ENCODE measurements around the gene RASL11B.
"Not testable (repeated sequence)": the region's sequence is repeated elsewhere in the genome, so short reads cannot be mapped to it uniquely, and the experiment has no call there.

RASL11B gene, protein sequence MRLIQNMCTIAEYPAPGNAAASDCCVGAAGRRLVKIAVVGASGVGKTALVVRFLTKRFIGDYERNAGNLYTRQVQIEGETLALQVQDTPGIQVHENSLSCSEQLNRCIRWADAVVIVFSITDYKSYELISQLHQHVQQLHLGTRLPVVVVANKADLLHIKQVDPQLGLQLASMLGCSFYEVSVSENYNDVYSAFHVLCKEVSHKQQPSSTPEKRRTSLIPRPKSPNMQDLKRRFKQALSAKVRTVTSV

DNA sequence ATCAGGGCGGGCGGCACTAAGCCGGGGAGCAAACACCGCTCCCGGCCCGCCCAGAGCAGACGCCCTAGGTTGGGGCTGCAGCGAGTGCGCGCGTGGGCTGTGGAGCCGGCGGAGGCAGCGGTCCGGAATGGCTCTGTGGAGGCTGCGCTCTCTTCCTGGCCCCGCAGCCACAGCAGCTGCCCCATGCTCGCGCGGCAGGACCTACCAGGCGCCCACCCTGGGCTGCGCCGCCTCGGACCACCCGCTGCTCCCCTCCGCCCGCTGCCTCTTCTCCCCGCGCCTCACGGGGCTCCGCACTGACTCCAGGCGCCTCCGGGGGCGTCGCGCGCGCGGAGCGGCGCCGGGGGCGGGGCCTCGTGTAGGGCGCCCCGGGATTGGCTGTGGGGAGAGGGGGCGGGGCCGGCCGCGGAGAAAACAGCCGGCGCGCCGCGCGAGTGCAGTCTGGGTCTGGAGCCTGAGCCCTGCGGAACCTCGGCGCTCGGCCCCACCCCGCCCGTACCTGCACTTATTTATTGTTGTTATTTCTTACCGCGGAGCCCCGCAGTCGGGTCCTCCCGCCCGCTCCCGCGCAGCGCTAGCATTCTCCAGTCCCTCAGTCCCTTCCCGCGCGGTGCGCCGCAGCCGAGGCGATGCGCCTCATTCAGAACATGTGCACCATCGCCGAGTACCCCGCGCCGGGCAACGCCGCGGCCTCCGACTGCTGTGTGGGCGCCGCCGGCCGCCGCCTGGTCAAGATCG, at the start of gene RASL11B:
RASL11B (plus strand) TSS at position 439 of the 738 bp plus-strand sequence; CDS start at position 630, 191 bp downstream.
- peak; percentile 39 to 64 for DNase-seq

DNA sequence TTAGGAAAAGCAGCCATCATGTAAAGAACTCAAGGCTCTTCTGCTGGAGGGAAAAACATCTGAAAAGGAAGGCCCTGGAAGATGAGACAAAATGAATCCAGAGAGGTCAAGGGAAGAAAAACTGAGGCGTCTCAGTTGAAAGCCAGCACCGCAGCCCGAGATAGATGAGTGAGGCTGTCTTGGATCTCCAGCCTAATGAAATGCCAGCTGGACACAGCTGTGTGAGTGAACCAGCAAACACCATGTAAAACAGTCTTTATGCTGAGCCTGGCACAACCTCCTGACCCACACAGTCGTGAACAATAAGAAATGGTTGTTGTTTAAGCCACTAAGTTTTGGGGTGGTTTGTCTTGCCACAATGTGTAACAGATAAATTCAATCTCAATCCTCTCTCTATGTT, 48.6 kb upstream of the RASL11B start:
- DNase-seq, result no peak

DNA sequence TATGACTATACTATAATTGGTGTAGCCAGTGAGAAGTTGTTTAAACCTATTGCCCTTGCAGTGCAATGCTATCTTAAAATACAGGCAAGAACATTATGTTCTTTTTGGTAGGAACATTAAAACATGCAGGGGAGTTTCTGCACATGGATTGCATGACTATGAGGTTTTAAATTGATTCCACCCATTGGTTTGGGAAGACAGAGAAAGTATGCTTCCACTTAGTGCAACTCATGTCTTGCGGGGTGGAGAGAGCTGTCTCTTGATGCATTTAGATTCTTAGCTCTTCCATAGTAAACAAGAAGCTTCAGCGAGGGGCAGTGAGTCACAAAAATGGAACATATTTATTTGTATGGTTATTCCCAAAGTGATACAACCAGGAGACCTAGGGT, 39.5 kb upstream of the RASL11B start:
- no peak for DNase-seq

DNA sequence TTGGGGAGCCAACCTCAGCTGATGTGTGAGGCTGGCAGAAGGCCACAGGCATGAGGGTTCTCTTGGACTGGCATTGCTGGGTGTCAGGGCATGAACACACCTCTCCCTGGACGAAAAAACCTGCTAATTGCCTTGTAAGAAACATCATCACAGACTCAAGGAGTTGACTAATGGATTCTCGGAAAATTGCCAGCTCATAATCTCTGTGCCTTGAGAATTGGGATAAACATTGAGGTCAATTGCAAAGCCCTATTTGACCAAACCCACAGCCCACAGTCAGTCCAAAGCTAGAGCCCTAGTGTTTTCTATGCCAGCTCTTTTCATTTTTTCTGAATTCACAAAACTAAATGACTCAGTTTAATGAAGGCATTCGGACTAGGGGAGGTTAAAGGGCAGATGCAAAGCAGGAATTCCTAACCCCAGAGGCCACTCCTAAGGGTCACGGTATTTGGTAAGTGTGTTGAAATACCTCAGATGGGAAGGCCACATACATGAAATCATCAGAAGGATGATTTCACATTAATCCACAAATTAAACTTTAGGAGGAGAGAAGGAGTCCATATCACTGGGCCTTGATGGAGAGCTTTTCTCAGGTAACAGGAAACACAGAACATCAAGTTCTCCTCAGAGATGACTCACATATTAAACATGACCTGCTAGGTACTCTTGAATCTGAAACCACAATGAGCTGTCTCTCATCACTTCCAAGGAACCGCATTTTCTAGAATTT, 39.0 kb upstream of the RASL11B start:
- DNase-seq, result no peak

DNA sequence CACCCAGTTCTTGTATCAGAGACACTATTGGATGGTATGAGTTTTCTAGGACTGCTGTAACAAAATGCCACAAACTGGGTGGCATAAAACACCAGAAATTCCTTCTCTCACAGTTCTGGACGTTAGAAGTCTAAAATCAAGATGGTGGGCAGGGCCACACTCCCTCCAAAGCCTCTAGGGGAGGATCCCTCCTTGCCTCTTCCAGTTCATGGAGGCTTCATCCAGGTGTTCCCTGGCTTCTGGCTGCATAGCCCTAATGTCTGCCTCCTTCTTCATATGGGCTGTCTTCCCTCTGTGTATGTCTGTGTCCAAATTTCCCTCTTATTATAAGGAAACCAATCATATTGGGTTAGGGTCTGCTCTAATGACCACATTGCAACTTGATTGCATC, 38.4 kb upstream of the RASL11B start:
- DNase-seq, result no peak

DNA sequence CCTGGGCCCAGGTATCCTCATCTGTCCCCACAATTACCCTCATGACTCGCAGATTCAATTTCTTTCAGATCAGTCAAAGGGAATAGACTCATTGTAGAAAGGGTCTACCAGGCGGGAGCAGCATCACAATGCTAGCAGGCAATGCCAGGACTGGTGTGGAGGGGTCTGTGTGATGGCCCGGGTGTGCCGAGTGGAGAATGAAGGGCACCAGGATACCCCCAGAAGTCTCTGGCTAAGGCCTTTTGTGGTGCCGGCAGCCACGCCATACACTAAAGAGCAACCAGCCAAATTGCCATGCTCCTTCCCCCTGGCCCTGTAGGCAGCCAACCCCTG, 37.9 kb upstream of the RASL11B start:
- no peak for DNase-seq

DNA sequence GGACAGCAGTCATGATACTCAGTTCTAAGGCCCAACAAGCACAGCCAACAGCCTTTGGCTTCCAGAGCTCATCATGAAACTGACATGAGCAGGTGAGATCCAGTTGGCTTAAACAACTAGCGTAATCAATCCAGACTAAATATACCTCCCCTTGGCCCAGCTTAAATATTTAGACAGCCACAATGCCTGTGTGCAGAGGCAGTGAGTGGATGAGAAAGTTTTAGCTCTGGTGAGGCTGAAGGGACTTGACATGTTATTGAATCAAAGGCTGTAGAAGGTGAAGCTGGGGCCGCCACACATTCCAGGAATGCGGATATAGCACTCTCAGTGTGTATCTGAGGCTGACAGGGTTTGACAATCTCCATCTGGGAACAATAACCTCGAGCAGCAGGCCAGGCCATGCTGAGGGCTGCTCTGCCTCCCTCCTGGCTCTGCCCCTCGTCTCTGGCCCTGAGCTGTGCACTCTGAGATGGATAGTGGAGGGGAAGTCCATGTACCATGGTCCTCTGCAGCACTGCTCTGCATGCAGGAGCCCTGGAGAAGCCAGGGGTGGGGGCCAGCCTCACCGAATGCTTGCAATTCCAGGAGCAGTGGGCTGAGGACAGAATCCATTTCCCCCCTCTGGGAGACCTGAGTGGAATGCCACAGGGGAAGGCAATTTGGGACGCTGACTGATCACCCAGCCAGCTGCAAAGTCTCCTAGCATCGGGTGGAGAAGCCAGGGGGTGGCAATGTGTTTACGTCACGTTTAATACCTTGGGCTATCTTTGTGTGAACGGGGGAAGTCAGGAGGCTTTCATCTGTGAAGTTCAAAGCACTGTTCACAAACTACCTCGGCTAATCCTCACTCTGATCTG, 37.3 kb upstream of the RASL11B start:
- DNase-seq, result no peak

DNA sequence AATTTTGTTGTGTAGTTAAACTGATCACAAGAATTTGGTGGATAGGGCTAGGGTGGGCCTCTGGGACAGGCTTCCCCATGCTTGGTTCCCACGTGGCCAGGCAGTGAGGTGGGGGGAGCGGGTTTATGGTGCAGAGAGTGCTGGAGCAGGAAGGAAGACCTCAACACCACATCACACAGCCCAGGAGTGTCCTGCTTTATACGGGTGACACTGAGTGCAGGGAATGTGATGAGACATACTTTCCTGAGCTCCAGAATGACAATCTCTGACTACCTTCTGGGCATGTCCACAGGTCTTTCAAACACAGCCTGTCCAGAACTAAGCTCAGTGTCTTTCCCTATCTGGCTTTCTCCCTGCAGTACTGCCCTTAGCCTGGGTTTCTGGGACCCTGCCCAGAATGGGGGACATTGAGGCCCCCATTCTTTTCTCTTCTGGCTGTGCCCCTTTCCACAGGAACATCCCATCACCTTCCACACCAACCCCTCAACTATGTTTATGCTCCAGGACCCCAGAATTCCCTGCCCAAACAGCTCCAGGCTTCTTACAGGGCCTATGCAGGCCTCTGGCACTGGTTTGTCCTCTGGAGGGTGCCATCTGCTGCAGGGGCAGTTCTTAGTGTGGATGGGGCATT, 36.5 kb upstream of the RASL11B start:
- no peak for DNase-seq

DNA sequence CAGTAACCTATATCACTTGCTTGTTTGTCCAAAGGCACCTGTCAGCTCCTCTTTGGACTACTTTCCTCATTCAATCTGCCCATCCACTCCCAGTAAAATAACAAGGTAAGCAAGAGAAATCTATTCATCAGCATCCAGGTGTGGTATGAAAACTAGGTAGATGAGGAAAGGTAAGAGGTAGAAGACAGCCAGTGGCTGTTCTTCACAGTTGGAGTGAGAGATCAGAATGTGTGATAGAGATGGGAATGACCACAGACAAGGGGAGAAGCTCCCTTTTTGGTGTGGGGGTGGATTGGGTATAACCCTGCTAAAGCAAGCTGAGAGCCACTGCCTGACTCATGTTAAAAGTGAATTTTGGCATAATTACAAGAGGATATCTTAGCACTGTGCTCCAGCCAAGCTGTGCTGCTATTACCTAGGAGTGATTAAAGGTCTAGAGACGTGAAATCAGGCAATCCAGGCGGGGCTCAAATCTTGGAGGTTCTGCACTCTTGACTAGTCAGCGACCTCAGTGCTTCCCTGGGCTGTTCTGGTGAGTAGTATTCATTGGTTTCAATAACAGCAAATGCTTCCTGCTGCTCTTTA, 28.1 kb upstream of the RASL11B start:
- no peak for DNase-seq

DNA sequence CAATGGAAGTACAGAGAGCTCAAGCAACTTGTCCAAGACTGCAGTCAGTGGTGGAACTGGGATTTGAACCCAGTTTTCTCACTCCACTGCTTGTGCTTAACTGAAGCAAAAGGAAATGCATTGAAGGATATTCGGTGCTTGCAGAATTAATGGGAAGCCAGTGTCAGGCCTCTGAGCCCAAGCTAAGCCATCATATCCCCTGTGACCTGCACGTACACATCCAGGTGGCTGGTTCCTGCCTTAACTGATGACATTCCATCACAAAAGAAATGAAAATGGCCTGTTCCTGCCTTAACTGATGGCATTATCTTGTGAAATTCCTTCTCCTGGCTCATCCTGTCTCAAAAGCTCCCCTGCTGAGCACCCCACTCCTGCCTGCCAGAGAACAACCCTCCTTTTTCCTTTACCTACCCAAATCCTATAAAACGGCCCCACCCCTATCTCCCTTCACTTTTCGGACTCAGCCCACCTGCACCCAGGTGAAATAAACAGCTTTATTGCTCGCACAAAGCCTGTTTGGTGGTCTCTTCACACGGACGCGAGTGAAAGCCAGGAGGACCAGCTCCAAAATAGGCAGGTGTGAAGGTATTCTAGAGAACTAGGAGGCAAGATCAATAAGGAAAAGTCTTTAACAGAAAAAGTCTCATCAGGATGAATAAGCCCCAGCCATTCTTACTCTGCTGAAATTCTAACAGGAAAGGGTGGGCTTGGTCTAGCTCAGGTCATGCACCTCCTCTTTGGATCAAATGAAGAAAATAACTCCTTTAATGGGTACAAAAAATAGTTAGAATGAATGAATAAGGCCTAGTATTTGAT, 27.3 kb upstream of the RASL11B start:
- DNase-seq, result not testable (repeated sequence)

DNA sequence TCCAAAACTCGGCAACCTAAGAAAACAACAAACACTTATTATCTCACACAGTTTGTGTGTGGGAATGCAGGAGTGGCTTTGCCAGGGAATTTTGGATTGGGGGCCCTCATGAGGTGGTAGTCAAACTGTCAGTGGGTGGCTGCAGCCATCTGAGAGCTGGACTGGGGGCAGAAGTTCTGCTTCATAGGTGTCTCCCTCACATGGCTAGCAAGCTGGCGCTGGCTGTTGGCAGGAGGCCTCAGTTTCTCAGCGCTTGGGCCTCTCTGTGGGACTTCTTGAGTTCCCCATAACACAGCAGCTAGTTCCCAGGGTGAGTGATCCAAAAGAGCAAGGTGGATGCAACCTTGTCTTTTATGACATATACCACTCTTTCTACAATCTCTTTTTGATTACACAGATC, 26.0 kb upstream of the RASL11B start:
- no peak for DNase-seq

DNA sequence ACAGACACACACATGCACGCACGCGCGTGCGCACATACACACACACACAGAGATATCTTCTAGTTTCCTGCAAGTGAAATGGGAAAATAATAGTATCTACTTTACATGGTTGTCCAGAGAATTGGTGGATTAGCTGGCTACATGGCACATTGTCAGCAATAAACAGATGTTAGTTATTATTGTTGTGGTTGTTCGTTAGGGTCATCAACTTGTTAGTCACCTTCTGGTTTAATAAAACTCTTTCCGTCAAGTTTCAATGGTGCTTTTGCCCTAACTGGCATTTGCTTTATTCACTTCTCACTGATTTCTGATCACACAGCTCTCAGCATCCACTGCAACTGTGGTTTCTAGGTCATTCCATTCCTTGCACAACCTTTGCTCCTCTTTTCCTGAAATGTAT, 25.4 kb upstream of the RASL11B start:
- DNase-seq, result no peak

DNA sequence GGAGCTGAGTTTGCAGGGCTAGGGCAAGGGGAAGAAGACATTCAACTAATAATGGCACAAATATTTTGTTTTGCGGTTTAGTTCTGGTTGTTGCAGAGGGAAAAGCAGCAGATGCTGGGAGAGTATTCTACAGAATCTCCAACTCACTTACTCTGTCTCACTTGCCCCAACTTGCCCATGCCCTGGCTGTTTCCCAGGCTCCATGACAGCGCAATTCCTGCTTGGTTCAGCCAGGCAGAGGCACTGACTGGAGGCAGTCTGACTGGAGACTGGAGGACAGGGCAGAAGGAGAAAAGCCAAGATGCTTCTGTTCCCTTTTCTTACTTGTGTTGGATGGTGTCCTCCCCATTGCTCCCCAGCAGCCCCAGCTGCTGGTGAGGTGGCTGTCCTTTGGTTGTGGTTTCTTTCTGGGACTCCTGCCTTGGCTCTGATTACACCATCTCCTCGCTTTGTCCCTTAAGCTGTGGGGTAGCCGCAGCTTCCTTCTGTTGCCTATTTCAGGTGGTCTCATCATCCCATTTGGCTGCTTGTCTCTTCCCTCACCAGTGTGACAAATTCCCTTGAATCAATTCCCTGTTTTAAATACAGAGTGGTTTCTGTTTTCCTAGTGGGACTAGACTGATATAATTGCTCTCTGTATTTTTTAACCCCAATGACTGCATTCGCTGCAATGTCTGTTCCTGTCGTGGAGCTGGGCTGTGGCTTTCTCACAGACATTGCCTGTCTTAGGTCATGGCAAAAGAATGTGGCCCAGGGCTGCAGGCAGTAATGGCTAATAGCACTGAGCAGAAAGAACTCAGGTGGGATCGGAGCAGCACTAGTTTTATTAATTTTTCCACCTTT, 24.2 kb upstream of the RASL11B start:
- DNase-seq, result no peak

DNA sequence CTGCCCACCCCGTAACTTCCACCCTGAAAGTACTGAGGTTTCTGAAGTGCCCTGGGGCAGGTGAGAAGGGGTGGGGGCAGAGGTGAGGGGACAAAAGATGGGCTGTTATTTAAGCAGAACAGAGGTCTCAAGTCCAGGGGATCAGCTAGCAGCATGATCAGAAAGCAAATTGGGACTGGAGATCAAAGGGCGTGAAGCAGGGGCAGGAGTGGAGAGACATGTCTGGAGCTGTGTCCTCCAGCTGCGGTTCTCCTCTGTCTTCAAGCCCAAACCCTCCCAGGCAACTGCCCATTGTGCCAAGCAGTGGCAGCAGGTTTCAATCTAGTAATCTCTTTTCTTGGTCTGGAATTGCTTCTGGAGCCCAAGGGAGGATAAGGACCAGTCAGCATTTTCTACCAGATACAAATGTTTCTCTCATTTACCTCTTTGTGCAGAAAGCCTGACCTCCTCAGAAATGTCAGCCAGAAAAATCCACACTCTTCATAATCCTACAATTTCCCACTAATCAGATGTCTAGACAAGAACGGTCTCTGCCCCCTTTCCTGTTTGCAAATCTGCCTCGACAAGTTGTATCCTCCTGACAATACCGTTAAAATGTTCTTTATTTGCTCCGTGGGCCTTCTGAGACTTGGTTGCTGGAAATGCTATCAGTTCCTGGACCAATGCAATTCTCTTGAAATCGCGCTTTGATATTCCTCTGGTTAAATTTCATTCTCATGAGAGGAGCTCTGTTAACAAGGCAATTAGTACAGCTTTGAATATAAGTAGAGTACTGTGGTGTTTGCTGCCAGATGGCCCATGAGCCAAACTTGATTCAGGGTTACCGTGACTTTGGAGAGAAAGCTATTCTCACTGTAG, 23.2 kb upstream of the RASL11B start:
- DNase-seq, result no peak

DNA sequence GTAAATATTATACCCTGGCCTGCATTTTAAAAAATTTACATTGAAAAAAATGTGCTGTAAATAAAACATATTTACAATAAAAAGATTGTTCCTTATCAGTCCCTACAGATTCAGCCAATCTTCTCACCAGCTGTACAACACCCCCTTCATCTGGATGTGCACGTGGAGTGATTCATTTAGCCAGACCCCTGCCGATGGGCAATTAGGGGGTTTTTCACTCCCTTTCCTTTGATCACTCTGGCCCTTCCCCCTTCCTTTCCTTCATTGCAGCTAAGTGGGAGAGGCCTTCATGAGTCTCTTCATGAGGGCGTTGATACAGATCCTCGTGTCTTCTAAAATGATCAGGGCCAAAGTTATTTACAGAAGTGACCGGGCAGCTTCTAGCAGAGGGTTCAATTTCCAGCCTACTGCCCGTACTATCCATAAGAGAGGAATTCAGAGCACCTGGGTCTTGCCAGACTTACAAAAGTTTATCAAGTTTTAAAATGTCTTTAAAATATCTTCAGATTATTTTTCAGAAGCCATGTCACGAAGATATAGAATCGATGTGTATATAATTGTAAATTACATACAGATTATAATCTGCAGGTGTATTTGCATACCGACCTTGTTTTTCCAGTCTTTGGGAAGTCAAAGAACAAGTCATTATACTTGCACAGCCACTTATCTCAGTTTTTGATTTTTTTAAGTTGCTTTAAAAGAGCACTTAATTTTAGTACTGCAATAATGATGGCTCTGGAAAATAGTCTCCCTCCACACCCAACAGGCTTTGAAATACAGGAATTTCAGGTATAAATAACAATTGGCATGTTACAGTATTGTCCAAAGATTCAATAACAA, 21.4 kb upstream of the RASL11B start:
- no peak for DNase-seq

DNA sequence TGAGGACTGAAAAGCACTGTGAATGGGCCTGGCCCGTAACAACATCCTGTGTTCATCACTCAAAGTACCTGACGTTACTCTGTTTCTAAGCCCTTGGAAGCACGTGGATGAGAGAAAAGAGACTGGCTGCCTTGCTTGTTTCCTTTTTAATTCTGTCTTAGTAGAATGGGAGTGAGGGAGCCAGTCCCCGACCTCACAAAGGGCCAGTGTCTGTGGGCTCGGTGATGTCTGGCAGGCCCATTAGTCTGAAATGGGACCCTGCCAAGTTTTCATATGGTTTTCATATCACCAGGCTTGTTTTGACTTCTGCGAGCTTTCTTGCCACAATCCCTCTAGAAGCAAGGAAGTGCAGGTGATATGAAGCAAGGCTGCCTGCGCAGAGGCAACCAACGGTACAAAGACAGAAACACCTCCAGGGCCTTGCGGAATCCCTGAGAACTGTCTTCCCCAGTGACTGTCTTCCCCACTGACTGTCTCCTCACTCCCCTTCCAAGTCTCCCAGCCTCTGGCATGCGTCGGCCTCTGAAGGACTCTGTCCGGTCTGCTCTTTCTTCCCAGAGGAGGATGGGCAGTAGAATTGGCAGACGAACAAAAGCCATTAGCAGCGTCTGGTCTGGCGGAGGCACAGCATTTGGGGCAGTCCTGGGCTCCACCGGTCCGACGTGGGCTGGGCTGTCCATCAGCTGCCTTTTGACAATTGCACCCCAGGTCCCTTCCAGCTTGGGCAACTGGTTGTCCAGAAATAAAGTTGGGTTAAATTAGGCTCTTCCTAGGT, 20.2 kb upstream of the RASL11B start:
- DNase-seq, result no peak

DNA sequence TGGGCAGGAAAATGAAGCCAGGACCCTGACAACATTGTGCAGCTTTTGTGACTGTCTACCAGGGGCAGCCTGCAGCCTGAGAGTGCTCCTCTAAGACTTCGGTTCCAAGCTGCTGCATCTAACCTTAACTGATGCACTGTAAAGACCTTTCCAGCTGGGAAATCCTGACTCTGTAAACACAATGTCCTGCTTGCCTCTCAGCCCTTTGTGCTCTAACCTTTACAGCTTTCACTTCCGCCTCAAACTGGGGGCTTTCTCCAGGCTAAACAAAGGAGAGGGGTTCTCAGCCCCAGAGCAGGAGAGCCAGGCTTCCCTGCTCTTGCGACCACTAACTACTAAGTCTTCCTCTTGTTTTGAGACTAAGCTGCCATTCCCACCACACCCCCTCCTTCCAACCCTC, 19.3 kb upstream of the RASL11B start:
- DNase-seq, result no peak

DNA sequence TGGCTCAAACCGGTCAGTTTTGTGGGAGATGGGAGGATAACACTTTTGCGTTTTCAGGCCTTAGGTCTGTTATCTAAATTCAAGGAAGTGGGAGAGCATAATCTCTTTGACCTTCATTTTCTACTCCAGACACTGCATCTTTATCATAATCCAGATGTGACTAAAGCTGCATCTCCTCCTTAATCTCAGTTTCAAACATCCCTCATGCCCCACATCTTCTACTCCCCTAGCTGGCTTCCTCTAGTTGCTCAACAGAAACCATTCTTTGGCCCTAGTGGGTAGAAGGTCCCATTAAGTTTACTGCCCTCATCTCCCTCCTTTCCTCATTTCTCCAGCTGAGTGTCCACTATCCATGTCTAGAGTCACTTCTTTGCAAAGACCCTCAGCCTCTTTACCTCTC, 18.8 kb upstream of the RASL11B start:
- DNase-seq, result no peak
